Right cardiac atrium (tissue), 5 donors: Measurements from ENCODE around the gene SUPT20HL1. TPM values are rescaled to one million over a fixed set of nuclear protein-coding genes. Genes with fewer than 3 reads are reported as not detected.
"Not testable (repeated sequence)": the region's sequence is repeated elsewhere in the genome, so short reads cannot be mapped to it uniquely, and the experiment has no call there.

Experiments
- ATAC-seq, 2 donors: fragments of 200-7000 bp; cut with Tn5 transposase; one replicate each; pipeline versions ENCODE4 v1.8.0 to v1.9.1; 2020; ENCODE audit warnings: moderate library complexity in 2 of 2, mild to moderate bottlenecking in 1 of 2
- DNase-seq, 3 donors: peaks; one replicate each; pipeline ENCODE4 v3.0.0-alpha.2; 2020
- H3K27ac ChIP-seq: one replicate; pipeline ENCODE4 v1.5.1; 2013; ENCODE audit warnings: mild to moderate bottlenecking, low read length, control low read depth, moderate library complexity
- H3K27me3 ChIP-seq: one replicate; pipeline ENCODE4 v1.6.1; 2013; ENCODE audit not compliant: control insufficient read depth, insufficient read depth
- H3K4me1 ChIP-seq: one replicate; pipeline ENCODE4 v1.6.1; 2013; ENCODE audit warnings: low read length; ENCODE audit not compliant: control insufficient read depth, insufficient read depth
- H3K4me3 ChIP-seq: one replicate; pipeline ENCODE4 v1.5.1; 2013; ENCODE audit warnings: low read length, control low read depth
- H3K9me3 ChIP-seq: one replicate; pipeline ENCODE4 v1.6.1; 2013; ENCODE audit warnings: low read length; ENCODE audit not compliant: control insufficient read depth
- WGBS: extraction: QIAGEN DNeasy Blood & Tissue Kit; methylation state at CpG from one replicate; pipeline ENCODE4 v1.1.7; 2013; 5-methylcytosine and 5-hydroxymethylcytosine counted together
- intact Hi-C, 4 donors: fragments of 100-400 bp; cut with DNase I; formaldehyde crosslinking; loops; one replicate each; pipeline versions ENCODE4 v1.11.0 to v1.14.0; 2022 to 2023
- polyA plus RNA-seq: library from polyadenylated mRNA; stranded (reverse); fragments of 200-250 nt; gene quantifications from one replicate; pipeline ENCODE4 v1.2.3, GENCODE V29; 2013
- total RNA-seq, 4 donors: library from RNA; stranded (reverse); fragmentation: NEBNext Ultra II Directional; extraction: Animal tissue kit (Norgen Biotek cat#: 25700); gene quantifications; one replicate each; pipeline ENCODE4 v1.2.1, GENCODE V29; 2021
- donor health status: healthy with polysubstance abuse.
- donor health status: DM: no; HTN: yes; CAD: no.
- donor health status: DM: no; HTN: no; CAD: no.
- donor health status: DM: no; HTN: yes; CAD: no; lungs with severe emphysema.
- donor health status: DM: yes; HTN: yes; CAD: no.

The SUPT20HL1 gene
- total and polyA plus RNA-seq, 5 donors: not detected

GRCh38 chrX:24334461-24334860 is 26.0 kb upstream of the SUPT20HL1 start:
- Histone ChIP-seq H3K9me3 (no peaks in the 10 kb centered on the region), H3K27ac (no peak overlapping the region), H3K4me1 (no peaks in the 10 kb centered on the region), H3K27me3 (no peaks in the 10 kb centered on the region), H3K4me3 (no peak overlapping the region)
- intact Hi-C loops: no loop called here
- ATAC-seq: no peak
- no peak for DNase-seq

GRCh38 chrX:24335871-24336270 is 24.6 kb upstream of the SUPT20HL1 start:
- ATAC-seq (no peak), DNase-seq (no peak)
- H3K9me3 ChIP-seq: no peaks in the 10 kb centered on the region
- H3K27me3 ChIP-seq: no peaks in the 10 kb centered on the region
- 60% methylated on average over 1 of the region's 1 CpG for WGBS
- H3K4me1 ChIP-seq: no peaks in the 10 kb centered on the region
- no peak overlapping the region for H3K27ac ChIP-seq
- intact Hi-C loops: no loop called here
- no peak overlapping the region for H3K4me3 ChIP-seq

- Histone ChIP-seq H3K4me3 (no peak overlapping the region), H3K27ac (no peak overlapping the region), H3K9me3 (no peaks in the 10 kb centered on the region), H3K27me3 (no peaks in the 10 kb centered on the region), H3K4me1 (no peaks in the 10 kb centered on the region)
- intact Hi-C loops: no loop called here
- DNase-seq (no peak), ATAC-seq (no peak)
Observed at GRCh38 chrX:24339911-24340310, 20.5 kb upstream of the SUPT20HL1 start.

GRCh38 chrX:24340501-24340900 is 19.9 kb upstream of the SUPT20HL1 start:
- Histone ChIP-seq H3K27me3 (no peaks in the 10 kb centered on the region), H3K27ac (no peak overlapping the region), H3K4me1 (no peaks in the 10 kb centered on the region), H3K4me3 (no peak overlapping the region), H3K9me3 (no peaks in the 10 kb centered on the region)
- WGBS: 98% methylated on average over 2 of the region's 2 CpGs
- no peak for DNase-seq
- ATAC-seq: no peak
- intact Hi-C loops: no loop called here

- DNase-seq (no peak), ATAC-seq (no peak)
- H3K4me3 ChIP-seq: no peak overlapping the region
- WGBS: 79% methylated on average over 1 of the region's 1 CpG
- H3K27me3 ChIP-seq: no peaks in the 10 kb centered on the region
- intact Hi-C loops: no loop called here
- no peaks in the 10 kb centered on the region for H3K4me1 ChIP-seq
- H3K27ac ChIP-seq: no peak overlapping the region
- no peaks in the 10 kb centered on the region for H3K9me3 ChIP-seq
Observed at GRCh38 chrX:24341795-24342194, 18.6 kb upstream of the SUPT20HL1 start.

- Histone ChIP-seq H3K4me3 (no peak overlapping the region), H3K27ac (no peak overlapping the region), H3K27me3 (no peaks in the 10 kb centered on the region), H3K4me1 (peaks cover 1% of the 10 kb centered on the region), H3K9me3 (no peaks in the 10 kb centered on the region)
- 62% methylated on average over 9 of the region's 9 CpGs for WGBS
- intact Hi-C loops: no loop called here
- no peak for ATAC-seq
- no peak for DNase-seq
Observed at GRCh38 chrX:24343719-24344118, 16.7 kb upstream of the SUPT20HL1 start.

GRCh38 chrX:24347881-24348280 is 12.6 kb upstream of the SUPT20HL1 start:
- H3K9me3 ChIP-seq: no peaks in the 10 kb centered on the region
- ATAC-seq: peak in 1 of 2 donors; percentile 33
- no peak overlapping the region for H3K27ac ChIP-seq
- H3K4me3 ChIP-seq: no peak overlapping the region
- no peak for DNase-seq
- no peaks in the 10 kb centered on the region for H3K27me3 ChIP-seq
- WGBS: 8% methylated on average over 1 of the region's 1 CpG
- peaks cover 1% of the 10 kb centered on the region for H3K4me1 ChIP-seq
- intact Hi-C loops: no loop called here

- WGBS: 98% methylated on average over 4 of the region's 4 CpGs
- intact Hi-C loops: no loop called here
- no peak for DNase-seq
- no peak for ATAC-seq
- H3K4me1 ChIP-seq: peaks cover 1% of the 10 kb centered on the region
- H3K27ac ChIP-seq: no peak overlapping the region
- no peak overlapping the region for H3K4me3 ChIP-seq
- H3K27me3 ChIP-seq: no peaks in the 10 kb centered on the region
- H3K9me3 ChIP-seq: no peaks in the 10 kb centered on the region
Observed at GRCh38 chrX:24350217-24350616, 10.2 kb upstream of the SUPT20HL1 start.

- no peak for DNase-seq
- H3K4me1 ChIP-seq: no peaks in the 10 kb centered on the region
- H3K27ac ChIP-seq: no peak overlapping the region
- intact Hi-C loops: no loop called here
- ATAC-seq: no peak
- H3K9me3 ChIP-seq: no peaks in the 10 kb centered on the region
- H3K27me3 ChIP-seq: no peaks in the 10 kb centered on the region
- WGBS: 90% methylated on average over 8 of the region's 8 CpGs
- no peak overlapping the region for H3K4me3 ChIP-seq
Observed at GRCh38 chrX:24355095-24355494, 5.3 kb upstream of the SUPT20HL1 start.

- intact Hi-C loops: no loop called here
Observed at GRCh38 chrX:24357106-24357505, 3.3 kb upstream of the SUPT20HL1 start.

GRCh38 chrX:24362089-24362745 is 1.8 kb downstream of the SUPT20HL1 start:
- H3K9me3 ChIP-seq, H3K4me3 ChIP-seq, intact Hi-C loops, ATAC-seq, H3K4me1 ChIP-seq, H3K27ac ChIP-seq, H3K27me3 ChIP-seq: not testable (repeated sequence)
- peak in 1 of 3 donors; percentile 59 for DNase-seq
- 94% methylated on average over 30 of the region's 41 CpGs for WGBS

More at GRCh38 chrX:24357106-24357505, 3.3 kb upstream of the SUPT20HL1 start:
- Histone ChIP-seq H3K4me3 (no peak overlapping the region), H3K9me3 (no peaks in the 10 kb centered on the region), H3K4me1 (no peaks in the 10 kb centered on the region), H3K27me3 (no peaks in the 10 kb centered on the region), H3K27ac (no peak overlapping the region)
- no peak for DNase-seq
- no peak for ATAC-seq
